Putamen (tissue), 1 donor: ENCODE data around the gene CDKN1C.

Source experiments
- DNase-seq: peaks from one replicate; pipeline ENCODE4 v3.0.0-alpha.2; 2016; ENCODE audit warnings: low spot score

The CDKN1C gene

DNA sequence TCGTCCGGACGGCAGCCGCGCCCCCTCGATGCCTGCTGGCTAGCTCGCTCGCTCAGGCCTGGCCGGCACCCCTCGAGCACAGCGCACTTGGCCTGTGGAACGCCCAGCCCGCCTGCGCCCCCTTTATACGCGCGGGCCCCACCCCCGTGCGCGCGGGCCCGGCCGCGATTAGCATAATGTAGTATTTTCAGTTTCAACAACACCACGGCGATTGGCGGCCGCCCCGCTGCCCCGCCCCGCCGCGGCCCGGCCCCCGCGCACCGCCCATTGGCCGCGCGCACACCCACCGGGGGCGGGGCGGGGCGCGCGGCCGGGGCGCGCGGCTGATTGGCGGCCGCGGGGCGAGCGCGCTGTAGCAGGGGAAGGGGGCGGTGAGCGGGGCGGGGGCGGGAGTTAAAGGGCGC, at the start of gene CDKN1C:
CDKN1C (minus strand) TSS at position 98 of the 404 bp plus-strand sequence. CDS start 319 bp downstream, outside the sequence.
- DNase-seq = peak; percentile 89

DNA sequence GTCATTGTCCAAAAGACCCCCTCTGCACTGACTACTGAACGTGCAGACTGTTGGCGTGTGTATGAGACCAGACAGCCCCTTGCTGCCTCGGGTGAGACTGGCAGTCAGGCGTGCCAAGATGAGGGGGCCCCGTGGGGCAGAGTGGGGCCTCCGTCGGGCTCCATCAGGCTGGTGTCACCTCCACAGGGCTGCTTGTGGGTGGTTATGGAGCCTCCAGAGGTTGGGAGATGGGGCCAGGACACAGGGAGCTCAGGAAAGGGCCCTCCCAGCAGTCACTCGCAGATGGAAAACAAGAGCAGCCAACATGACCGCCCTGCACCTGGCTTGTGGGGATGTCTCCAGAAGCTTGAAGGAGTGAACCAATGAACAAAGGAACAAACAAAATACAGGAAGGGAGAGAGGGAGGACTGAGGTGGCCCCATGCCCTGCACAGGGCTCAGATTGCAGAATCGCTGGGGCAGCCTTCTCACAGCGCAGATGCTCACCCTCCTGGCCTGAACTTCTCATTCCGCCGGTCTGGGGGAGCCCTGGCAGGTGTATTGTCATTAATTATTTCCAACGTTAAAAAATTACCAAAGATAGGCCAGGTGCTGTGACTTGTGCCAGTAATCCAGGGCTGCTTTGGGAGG, 49.1 kb upstream of the CDKN1C start:
- no peak for DNase-seq

DNA sequence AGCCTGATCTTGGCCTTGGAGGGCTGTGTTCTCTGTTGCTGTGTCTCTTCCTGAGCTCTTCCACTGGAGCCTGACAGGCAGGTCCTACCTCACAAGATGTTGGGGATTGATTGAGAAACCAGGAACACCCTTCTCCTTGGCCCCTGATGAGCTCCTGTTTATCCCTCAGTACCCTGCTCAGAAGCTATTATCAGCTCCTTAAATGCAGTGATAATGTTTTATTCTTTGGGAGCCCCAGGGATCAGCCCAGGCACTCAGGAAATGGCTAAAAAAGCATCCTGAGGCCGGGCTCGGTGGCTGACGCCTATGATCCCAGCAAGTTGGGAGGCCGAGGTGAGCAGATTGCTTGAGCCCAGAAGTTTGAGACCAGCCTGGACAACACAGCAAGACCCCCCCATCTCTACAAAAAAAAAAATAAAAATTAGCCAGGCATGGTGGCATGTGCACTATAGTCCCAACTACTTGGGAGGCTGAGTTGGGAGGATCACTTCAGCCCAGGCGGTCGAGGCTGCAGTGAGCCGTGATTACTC, 48.5 kb upstream of the CDKN1C start:
- no peak for DNase-seq

DNA sequence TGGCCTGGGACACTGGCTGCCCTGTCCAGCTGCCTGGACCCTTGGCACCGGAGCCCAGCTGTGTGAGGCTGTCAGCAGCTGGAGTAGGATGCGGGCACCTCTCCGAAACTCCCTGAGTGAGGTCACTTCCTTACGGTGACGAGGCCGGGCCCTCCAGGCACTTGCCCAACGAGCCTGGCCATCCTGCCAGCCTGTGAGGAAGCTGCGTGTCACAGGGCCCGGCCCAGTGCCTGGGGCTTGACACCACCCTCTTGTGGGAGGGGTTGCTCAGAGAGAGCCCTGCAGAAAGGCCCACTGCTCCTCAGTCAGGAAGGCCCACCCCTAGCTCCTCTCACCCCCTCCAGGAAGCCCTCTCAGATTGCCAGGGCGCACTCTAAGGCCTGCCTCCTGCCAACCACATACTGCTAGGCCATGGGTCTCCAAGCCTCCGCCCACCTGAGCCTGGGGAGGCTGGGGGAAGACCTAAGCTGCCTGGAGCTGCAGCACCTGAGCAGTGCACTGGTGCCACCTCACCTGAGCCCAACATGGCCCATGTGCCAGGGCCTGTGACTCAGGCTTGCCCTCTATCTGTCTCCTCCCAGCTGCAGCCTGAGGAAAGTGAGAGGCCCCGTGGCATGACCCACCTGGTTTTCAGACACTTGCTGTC, 47.9 kb upstream of the CDKN1C start:
- DNase-seq = no peak

DNA sequence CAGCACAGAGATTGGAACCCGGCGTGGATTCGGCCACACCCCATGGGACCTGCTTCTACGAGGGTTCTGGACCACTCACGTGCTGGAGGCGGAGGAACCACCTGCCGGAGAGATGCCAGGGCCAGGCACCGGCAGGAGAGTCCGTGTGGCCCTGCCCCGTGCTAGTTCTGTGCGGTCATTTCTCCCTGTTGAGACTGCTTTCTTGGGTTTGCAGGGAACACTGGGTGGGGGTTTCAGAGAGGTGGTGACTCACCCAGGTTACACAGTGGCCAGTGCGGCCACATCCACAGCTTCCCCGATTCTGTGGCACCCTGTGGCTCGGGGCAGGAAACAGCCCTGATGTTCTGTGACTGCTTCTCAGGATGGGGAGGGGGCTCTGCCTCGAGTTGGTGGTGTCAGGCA, 47.3 kb upstream of the CDKN1C start:
- DNase-seq = no peak

DNA sequence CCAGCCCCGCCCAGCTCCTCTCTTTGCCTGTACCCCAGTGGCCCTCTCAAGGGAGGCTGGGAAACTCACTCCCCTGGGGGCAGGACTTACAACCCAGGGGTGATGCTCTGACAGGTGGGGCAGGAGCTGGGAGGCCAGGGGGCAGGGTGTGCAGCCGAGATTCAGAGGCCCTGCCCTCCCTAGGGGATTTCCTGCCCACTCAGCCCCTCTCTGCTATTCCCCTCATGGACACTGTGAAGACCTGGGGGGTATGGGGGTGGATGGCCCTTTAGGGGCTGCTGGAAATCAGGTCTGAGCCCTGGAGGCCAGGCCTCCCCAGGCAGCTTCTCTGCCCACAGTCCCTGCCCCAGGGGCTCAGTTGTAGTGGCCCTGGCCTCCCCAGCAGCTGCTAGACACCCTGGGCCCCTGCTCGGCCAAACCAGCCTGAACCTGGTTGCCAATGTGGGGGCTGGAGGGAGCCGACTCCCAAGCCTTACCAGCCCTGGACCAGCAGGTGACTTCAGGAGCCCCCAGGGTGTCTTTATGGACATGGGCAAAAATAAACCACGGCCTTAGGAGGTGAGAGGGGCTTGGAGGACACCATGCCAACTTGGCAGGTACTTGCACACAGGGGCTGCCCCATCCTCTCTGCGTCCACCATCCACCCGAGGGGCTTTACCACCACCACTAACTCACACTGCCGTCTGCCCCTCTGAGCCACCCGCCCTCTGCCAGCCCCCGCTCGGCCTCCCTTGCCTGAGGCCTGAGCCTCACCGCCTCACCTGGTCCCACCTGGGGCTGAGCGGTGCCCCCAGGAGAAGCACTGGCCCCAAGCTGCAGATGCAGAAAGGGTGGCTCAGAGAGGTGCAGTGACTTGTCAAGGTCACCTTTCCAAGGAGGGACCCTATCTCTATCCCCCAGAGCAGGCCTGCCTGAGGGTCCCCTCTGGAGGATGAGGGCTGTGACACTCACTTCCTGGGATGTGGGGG, 46.5 kb upstream of the CDKN1C start:
- no peak for DNase-seq

DNA sequence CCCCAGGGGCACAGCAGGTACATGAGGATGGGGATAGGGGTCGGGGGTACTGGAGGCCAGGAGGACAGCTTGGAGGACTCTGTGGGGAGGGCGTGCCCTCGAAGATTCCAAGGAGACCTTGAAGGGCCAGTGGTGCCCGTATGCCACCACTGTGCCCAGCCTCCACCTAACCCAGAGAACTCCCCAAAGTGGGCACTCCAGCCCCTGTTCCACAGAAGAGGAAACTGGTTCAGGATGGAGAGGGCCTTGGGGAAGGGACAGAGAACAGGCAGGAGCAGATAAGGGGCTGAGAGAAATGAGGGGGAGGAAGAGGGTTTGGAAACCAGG, 45.8 kb upstream of the CDKN1C start:
- no peak for DNase-seq

DNA sequence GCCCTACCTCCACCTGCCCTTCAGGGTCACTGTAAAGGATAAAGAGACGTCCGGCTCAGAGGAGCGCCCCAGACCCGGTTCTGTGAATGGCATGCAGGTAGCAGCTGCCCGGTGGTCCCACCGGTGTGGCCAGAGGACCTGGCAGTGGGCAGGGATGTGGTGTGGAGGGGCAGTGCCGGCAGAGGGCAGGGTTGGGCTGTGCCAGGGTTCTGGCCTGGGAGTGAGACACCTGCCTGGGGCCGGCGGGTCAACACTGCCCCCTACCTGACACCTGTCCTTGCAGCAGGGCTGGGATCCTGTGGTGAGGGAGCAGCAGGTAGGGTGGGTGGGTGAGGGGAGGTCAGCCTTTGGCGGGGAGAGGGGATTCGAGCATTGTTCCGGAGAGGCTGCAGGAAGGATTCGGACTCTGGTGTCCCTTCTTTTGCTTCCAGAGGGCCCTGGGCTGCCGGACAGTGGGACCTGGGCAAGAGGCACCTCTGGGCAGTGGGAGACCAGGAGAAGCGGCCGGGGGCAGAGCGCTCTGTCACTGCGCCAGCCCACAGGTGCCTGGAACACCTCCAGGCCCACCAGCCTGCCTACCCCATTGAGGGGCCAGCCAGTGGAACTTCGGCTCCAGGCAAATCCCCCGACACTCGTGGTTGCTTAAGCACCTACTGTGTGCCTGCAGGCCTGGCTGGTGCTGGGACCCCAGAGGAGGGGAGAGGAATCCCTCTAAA, 45.3 kb upstream of the CDKN1C start:
- DNase-seq = no peak

DNA sequence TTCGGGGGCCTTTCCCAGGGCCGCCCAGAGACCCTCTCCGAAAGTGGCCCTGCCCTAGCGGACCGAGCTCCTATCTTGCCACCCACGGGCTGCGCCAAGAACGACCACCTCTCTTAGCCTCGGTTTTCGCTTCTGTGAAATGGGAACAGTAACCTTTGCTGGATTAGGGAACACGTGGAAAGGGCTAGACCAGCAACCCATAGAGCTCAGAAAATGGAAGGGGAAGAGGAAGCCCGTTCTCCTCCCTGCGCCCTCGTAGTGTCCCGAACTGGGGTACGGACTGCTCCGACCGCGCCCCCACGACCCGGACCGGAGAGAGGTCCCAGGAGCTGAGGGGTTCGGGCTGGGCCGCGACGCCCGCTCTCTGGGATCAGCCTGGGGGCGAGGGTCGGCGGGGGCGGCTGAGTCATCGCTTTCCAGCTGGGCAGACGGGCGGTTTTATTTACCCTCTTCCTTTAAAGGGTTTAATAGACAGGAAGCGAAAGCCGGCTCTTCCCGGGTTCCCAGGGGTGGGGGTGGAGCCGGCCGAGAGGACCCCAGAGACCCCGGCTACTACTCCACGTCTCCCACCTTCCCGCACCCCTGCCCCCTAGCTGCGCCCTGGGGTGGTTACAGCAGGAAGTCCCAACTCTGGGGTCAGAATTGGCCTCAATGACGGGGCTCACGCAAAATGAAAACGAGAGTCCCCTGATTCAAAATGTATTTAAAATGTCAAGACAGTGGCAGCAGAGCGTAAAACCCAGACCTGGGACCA, 44.6 kb upstream of the CDKN1C start:
- no peak for DNase-seq

DNA sequence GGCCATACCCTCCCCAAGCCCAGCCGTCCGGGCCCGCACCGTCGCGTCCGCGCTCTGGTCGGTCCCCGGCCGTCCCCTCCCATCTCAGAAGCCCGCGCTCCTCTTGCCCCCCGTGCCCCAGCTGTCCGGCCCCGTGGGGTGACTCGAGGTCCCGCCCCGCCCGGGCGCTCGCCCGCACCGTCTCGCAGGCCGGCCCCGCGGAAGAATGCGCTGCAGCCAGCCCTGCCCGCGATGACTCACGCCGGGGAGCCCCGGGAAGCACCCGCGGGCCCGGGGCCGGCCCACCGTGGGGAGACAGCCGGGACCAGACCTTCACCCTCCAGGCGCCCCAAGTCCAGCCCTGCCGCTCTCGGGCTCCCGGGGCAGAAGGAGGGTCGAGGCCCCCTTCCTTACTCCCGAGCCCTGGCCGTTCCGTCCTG, 44.0 kb upstream of the CDKN1C start:
- no peak for DNase-seq

DNA sequence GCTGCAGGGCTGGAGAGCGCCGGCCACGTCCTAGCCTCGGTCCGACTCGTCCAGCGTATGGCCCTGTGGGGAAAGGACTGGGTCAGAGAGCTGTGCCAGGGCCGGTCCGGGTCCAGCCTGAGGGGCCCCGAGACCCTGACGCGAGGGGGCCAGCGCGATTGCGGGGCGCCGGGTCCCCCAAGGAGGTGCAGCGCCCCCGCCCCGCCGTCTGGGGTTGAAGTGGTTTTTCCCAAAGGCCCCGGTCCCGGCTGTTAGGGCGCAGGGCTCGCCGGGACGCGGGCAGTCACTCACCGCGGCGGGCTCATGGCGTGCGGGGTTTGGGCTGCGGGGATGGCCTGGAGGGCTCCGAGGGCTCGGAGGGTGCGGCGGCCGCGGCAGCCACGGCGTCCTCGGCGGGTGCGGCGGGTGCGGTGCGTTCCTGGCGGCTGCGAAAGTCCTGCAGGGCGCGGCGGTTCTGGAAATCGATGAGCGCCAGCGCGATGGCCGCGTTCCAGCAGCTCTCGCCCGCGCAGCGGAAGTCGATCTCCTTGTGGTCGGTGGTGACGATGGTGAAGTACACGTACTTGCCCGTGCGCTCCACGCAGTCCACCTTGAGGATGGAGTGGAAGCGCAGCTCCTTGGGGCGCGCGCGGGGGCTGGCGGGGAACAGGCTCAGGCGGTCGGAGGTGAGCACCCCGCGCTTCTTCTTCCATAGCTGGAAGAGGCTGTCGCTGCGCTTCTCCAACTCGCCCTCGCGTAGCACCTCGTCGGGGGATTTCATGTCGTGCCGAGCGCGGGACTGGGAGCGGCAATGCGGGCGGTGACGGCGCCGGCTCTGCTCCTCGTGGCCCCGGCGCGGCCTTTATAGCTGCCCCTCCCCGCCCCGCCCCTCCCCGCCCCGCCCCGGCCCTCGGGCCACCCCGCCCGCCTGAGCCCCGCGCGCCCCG, 43.3 kb upstream of the CDKN1C start, which contains the start of gene PHLDA2:
PHLDA2 (minus strand) TSS at position 816 of the 926 bp plus-strand sequence; CDS start at position 760, 56 bp downstream.
- no peak for DNase-seq

DNA sequence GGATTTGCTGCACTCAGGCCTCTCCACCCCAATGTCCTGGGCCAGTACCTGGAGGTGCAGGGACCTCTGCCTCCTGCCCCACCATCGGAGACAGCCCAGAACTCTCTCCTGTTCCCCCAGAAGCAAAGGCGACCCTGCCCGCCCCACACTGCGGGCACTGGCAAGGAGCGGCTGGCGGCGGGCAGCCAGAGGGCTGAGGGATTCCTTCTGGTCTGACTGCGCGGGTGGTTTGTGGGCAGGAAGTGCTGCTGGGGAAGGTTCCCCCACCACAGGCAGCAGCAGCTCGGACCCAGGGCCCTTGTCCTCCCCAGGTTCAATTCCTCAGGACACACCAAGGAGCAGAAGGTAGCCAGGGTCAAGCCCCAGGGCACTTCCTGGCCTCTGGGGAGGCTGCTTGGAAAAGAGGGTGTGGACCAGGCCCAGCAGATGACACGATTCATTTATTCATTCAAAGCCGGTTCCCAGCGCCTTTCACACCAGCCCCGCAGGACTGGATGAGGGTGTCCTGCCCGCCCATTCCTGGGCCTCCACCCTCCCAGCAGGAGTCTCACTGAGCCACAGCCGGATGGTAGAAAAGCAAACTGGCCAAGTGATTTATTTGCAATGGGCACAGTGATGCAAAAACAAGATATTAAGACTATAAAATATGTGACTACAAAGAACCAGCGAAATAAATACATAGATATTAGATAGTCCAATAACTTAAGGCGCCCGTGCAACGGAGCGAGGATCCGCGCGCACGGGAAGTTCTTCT, 42.5 kb upstream of the CDKN1C start:
- no peak for DNase-seq

DNA sequence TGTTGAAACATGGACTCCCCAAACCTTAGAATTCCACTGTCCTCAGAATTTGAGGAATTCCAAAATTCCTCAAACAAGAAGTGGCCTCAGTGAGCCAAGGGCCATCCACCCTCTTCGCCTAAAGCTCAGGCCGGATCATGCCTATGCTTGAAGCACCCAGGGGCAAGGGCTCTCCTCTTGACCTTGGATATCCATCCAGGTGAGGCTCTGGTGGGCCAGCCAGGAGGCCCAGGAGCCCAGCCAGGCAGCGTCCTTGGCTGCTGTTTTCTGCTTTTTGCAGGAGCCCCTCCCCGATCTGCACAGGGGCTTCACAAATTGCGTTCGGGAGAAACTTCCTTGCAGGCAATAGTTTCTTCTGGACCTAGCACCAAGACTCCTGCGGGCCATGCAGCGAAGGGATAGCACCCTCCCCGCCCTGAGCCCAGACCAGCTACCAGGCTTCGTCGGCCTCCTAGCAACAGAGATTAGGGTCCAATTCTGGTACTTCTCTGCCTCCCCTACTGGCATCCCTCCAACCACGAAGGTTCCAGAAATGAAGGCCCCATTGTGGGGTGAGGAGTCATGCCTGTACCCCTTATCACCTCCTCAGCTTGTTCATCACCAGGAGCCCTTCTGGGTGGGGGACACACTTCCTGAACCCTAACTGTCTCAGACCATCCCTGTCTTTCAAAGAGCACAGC, 41.7 kb upstream of the CDKN1C start:
- DNase-seq = no peak

DNA sequence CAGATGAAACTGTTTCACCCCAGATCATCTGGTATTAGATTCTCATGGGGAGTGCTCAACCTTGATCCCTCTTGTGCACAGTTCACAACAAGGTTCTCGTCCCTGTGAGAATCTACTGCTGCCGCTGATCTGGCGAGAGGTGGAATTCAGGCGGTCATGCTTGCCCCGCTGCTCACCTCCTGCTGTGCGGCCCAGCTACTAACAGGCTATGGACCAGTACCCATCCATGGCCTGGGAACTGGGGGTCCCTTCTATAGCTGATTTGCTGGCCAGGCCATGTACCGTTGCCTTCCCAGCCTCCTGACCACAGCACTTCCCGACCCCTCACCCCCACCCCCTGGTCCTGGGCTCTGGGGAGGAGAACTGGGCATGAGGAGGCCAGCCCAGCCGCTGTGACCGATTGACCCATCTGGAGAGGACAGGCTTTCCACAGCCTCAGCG, 41.1 kb upstream of the CDKN1C start:
- DNase-seq = no peak

DNA sequence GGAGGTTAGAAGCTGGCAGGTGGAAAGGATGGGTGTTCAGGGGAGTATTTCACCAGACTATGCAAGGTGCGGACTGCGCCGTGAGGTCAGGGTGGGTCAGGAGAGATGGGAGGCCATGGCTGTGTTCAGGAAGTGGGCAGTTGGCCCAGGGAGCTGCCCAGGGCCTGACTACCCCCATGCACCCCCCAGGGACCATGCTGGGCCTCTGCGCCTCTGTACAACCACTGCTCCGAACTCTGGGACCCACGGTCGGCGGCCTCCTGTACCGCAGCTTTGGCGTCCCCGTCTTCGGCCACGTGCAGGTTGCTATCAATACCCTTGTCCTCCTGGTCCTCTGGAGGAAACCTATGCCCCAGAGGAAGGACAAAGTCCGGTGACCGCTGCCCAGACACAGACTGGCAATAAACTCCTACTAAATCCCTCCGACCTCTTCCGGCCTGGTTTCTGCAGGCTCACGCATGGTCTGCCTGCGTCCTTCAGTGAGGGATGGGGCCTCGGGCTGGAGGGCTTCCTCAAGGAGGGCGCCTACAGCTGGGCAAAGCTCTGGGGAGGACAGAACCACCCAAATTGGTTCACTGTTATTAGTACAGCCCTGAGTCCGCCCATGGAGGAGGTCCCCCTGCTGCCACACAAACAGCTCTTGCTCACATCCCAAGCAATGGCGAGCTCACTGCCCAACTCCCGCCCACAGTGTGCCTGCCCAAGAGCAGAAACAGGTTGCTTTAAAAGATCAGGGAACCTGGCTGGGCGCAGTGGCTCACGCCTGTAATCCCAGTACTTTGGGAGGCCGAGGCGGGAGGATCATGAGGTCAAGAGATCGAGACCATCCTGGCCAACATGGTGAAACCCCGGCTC, 39.5 kb upstream of the CDKN1C start:
- no peak for DNase-seq

DNA sequence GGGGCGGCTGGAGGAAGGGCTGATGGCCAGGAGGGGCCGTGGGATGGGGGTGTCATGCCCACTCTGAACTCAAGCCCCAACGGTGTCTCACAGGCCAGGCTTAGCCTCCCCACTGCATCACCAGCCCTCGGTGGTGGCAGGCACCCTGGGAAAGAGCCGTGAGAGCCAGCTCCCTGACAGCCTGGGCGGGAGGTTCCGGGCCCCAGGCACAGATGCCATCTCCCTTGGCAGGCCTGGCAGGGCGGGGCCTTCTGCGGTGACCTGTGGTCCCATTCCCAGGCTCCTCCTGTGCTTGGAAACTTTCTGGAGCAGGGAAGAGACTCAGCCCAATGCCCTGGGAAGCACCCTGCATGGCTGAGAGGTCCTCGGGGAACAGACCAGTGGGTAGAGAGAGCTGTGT, 38.8 kb upstream of the CDKN1C start:
- DNase-seq = no peak
